Mucosa of descending colon (tissue), 3 donors: ENCODE results near the gene ZKSCAN4. TPM values are rescaled to one million over a fixed set of nuclear protein-coding genes. Genes with fewer than 3 reads are reported as not detected.

ENCODE experiments used
- ATAC-seq: fragments of 200-7000 bp; cut with Tn5 transposase; one replicate; pipeline ENCODE4 v1.9.1; 2020; ENCODE audit warnings: mild to moderate bottlenecking, moderate library complexity
- DNase-seq, 3 donors: peaks; one replicate each; pipeline ENCODE4 v3.0.0-alpha.2; 2020
- H3K36me3 ChIP-seq: fragments of 200-600 bp; one replicate; pipeline ENCODE4 v1.8.0; 2021; ENCODE audit warnings: low read depth, mild to moderate bottlenecking
- H3K4me1 ChIP-seq: fragments of 200-600 bp; one replicate; pipeline ENCODE4 v1.8.0; 2021; ENCODE audit warnings: low read depth, mild to moderate bottlenecking
- H3K4me3 ChIP-seq: fragments of 200-600 bp; one replicate; pipeline ENCODE4 v1.8.0; 2021; ENCODE audit warnings: mild to moderate bottlenecking
- H3K9me3 ChIP-seq: fragments of 200-600 bp; one replicate; pipeline ENCODE4 v1.8.0; 2021; ENCODE audit warnings: mild to moderate bottlenecking
- intact Hi-C, 2 donors: fragments of 100-400 bp; cut with DNase I in 1 of 2; cut with micrococcal nuclease in 1 of 2; formaldehyde crosslinking; loops; one replicate each; pipeline versions ENCODE4 v1.11.0 to v1.11.1; 2022; cut with DNase I, micrococcal nuclease
- total RNA-seq, 3 donors: library from RNA; stranded (reverse); fragmentation: NEBNext Ultra II Directional in 2 of 3; extraction: Animal tissue kit (Norgen Biotek cat#: 25700) in 2 of 3; gene quantifications; one replicate each; pipeline versions ENCODE4 v1.2.1 to v1.2.4, GENCODE V29; 2021 to 2023
- TF ChIP-seq, protein P1 (sequence below): fragments of 200-600 bp; IDR thresholded peaks from one replicate; pipeline ENCODE4 v1.8.0; 2022; ENCODE audit warnings: antibody characterized with exemption, mild to moderate bottlenecking
- donor health status: DM: no; HTN: no; CAD: no; lungs with moderate emphysema.
- donor health status: DM: no; HTN: no; CAD: no.
- donor health status: DM: no; HTN: yes; CAD: no.

ZKSCAN4 gene
- total RNA-seq, 3 donors from 2014 or later, result 4.0 to 6.1 (median 5.5) TPM

GRCh38 chr6:28258877-28259777, 7.1 kb upstream of the ZKSCAN4 start, which contains the start of gene NKAPL:
Gene NKAPL (plus strand): TSS chr6:28259297. CDS start chr6:28259372, 75 bp downstream.
- H3K4me3 ChIP-seq, result no peak within 1 kb of the TSS
- no peaks in the 10 kb centered on the region for H3K4me1 ChIP-seq
- ATAC-seq (peak; percentile 47), DNase-seq (peak; percentile 57 to 73 (median 60))
- no peaks in the 10 kb centered on the region for H3K36me3 ChIP-seq
- intact Hi-C loops, result no loop called here
- TF ChIP-seq, protein P1, sequence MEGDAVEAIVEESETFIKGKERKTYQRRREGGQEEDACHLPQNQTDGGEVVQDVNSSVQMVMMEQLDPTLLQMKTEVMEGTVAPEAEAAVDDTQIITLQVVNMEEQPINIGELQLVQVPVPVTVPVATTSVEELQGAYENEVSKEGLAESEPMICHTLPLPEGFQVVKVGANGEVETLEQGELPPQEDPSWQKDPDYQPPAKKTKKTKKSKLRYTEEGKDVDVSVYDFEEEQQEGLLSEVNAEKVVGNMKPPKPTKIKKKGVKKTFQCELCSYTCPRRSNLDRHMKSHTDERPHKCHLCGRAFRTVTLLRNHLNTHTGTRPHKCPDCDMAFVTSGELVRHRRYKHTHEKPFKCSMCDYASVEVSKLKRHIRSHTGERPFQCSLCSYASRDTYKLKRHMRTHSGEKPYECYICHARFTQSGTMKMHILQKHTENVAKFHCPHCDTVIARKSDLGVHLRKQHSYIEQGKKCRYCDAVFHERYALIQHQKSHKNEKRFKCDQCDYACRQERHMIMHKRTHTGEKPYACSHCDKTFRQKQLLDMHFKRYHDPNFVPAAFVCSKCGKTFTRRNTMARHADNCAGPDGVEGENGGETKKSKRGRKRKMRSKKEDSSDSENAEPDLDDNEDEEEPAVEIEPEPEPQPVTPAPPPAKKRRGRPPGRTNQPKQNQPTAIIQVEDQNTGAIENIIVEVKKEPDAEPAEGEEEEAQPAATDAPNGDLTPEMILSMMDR, result no peak
- H3K9me3 ChIP-seq, result no peaks in the 10 kb centered on the region

DNA sequence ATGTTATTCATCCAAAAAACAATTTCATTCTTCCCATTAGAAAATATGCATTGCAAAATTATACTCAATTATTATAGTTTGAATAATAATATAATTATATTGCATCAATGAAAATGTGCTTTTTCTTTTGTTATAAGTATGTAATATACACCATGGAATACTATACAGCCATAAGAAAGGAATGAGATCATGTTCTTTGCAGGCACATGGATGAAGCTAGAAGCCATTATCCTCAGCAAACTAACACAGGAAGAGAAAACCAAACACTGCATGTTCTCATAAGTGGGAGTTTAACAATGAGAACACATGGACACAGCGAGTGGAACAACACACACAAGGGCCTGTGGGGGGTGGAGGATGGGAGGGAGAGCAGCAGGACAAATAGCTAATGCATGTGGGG, 5.0 kb upstream of the ZKSCAN4 start:
- DNase-seq (no peak), ATAC-seq (no peak)
- intact Hi-C loops, result no loop called here
- Histone ChIP-seq H3K36me3 (no peaks in the 10 kb centered on the region), H3K9me3 (no peaks in the 10 kb centered on the region), H3K4me1 (no peaks in the 10 kb centered on the region), H3K4me3 (no peak overlapping the region)
- TF ChIP-seq, protein P1, result no peak

GRCh38 chr6:28254121-28254519, 2.1 kb upstream of the ZKSCAN4 start:
- no peak for DNase-seq
- no peak for ATAC-seq

DNA sequence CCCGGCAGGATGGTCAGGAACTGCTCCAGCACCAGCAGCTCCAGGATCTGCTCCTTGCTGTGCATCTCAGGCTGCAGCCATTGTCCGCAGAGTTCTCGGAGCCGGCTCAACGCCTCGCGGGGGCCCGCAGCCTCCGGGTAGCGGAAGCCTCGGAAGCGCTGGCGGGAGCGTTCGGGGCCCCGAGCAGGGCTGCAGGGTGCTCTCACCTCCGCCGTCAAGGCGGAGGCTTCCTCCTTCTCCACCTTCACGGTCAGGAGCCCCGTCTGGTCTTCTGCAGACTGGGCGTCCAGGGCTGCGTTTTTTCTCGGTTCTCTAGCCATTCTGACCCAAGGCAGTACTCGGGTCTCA, 434 bp downstream of the ZKSCAN4 start:
- Histone ChIP-seq H3K9me3 (no peaks in the 10 kb centered on the region), H3K4me3 (peak overlapping the region; percentile 88), H3K36me3 (no peaks in the 10 kb centered on the region), H3K4me1 (peaks cover 9% of the 10 kb centered on the region)
- TF ChIP-seq, protein P1, result no peak
- DNase-seq (peak in 2 of 3 donors; percentile 42 to 54), ATAC-seq (peak; percentile 72)
- intact Hi-C loops, result no loop called here

More at GRCh38 chr6:28254121-28254519, 2.1 kb upstream of the ZKSCAN4 start:
- no peak overlapping the region for H3K4me3 ChIP-seq
- intact Hi-C loops, result no loop called here
- H3K36me3 ChIP-seq, result no peaks in the 10 kb centered on the region
- peaks cover 9% of the 10 kb centered on the region for H3K4me1 ChIP-seq
- H3K9me3 ChIP-seq, result no peaks in the 10 kb centered on the region
- TF ChIP-seq, protein P1, result no peak

GRCh38 chr6:28250747-28251146, 1.3 kb downstream of the ZKSCAN4 start:
- DNase-seq (no peak), ATAC-seq (no peak)
- TF ChIP-seq, protein P1, result no peak
- Histone ChIP-seq H3K36me3 (no peaks in the 10 kb centered on the region), H3K4me3 (no peak overlapping the region), H3K4me1 (peaks cover 9% of the 10 kb centered on the region), H3K9me3 (no peaks in the 10 kb centered on the region)
- intact Hi-C loops, result no loop called here
